Measurements from ENCODE around the gene STXBP4. TPM values are rescaled to one million over a fixed set of nuclear protein-coding genes. Genes with fewer than 3 reads are reported as not detected.

STXBP4 gene
- total RNA-seq: 1.1 and 10.2 TPM in 2 replicates

GRCh38 chr17:54968262-54968987, at the start of gene STXBP4, which contains the start of gene COX11:
Gene STXBP4, plus strand, starts transcription at chr17:54968765. Its CDS starts 17,455 bp downstream, at chr17:54986220.
Gene COX11, minus strand, starts transcription at chr17:54968654. Its CDS starts 8 bp downstream, at chr17:54968646.

Other genes starting within 250 kb of the STXBP4 start
- 25.6 and 26.1 TPM in 2 replicates for gene TOM1L1, start 67.9 kb upstream of the STXBP4 start, total RNA-seq
- gene COX11, start 111 bp upstream of the STXBP4 start, total RNA-seq: 30.7 and 39.7 TPM in 2 replicates

All from cardiac atrium fibroblast (primary cell).